HAP-1 (cell line): ENCODE data around the gene SLC25A2.
A peak's percentile ranks its signal among the peaks of the same experiment; 100 is the strongest.
"Not testable (repeated sequence)": the region's sequence is repeated elsewhere in the genome, so short reads cannot be mapped to it uniquely, and the experiment has no call there.

ENCODE experiments used
- DNase-seq, 2 experiments: peaks; one replicate each; pipeline ENCODE4 v3.0.0-alpha.2; 2016 to 2020; ENCODE audit warnings: low spot score in 2 of 2
- H3K27me3 ChIP-seq: fragments of 250-450 bp; sonication (Bioruptor Pico); 2 replicates; pipeline ENCODE4 v1.5.1; 2020; ENCODE audit warnings: low read depth, mild to moderate bottlenecking, moderate library complexity
- H3K36me3 ChIP-seq: fragments of 250-450 bp; sonication (Bioruptor Pico); replicated peaks from 2 replicates; pipeline ENCODE4 v1.5.1; 2020; ENCODE audit warnings: mild to moderate bottlenecking
- H3K4me1 ChIP-seq: fragments of 250-450 bp; sonication (Bioruptor Pico); 2 replicates; pipeline ENCODE4 v1.5.1; 2020; ENCODE audit warnings: mild to moderate bottlenecking
- H3K4me3 ChIP-seq: fragments of 250-450 bp; sonication (Bioruptor Pico); 2 replicates; pipeline ENCODE4 v1.5.1; 2020; ENCODE audit warnings: mild to moderate bottlenecking, moderate library complexity
- H3K9me3 ChIP-seq: fragments of 250-450 bp; sonication (Bioruptor Pico); 2 replicates; pipeline ENCODE4 v1.5.1; 2020; ENCODE audit warnings: mild to moderate bottlenecking, moderate library complexity
- in situ Hi-C: fragments of 300-500 bp; cut with MboI; formaldehyde crosslinking; loops from 3 replicates; pipeline ENCODE4 v1.14.3; 2020; ENCODE audit warnings: low sequenced_read_pairs, inconsistent platforms, mixed read lengths

Gene SLC25A2

DNA sequence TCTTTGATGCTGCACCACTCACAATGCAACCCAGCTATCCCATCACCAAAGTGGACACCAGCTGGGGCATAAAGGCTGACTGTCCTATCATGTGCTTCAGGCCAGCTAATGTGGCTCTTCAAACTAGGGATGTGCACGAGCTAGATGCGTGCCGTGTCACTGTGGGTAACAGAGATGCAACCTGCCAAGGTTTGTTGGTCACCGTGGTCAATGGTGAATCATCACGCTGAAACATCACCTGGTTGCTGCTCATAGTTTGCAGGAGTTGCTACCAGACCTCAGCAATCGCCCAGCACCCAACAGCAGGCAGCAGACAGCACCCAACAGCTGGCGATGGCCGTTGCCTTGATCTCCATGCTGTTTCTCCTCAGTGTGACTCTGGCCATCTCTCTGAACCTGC, 24.4 kb upstream of the SLC25A2 start:
- H3K9me3 ChIP-seq = no peaks in the 10 kb centered on the region
- no peaks in the 10 kb centered on the region for H3K27me3 ChIP-seq
- no peaks in the 10 kb centered on the region for H3K4me1 ChIP-seq
- DNase-seq = no peak
- no peaks in the 10 kb centered on the region for H3K36me3 ChIP-seq
- no peak overlapping the region for H3K4me3 ChIP-seq
- in situ Hi-C loops = no loop called here

DNA sequence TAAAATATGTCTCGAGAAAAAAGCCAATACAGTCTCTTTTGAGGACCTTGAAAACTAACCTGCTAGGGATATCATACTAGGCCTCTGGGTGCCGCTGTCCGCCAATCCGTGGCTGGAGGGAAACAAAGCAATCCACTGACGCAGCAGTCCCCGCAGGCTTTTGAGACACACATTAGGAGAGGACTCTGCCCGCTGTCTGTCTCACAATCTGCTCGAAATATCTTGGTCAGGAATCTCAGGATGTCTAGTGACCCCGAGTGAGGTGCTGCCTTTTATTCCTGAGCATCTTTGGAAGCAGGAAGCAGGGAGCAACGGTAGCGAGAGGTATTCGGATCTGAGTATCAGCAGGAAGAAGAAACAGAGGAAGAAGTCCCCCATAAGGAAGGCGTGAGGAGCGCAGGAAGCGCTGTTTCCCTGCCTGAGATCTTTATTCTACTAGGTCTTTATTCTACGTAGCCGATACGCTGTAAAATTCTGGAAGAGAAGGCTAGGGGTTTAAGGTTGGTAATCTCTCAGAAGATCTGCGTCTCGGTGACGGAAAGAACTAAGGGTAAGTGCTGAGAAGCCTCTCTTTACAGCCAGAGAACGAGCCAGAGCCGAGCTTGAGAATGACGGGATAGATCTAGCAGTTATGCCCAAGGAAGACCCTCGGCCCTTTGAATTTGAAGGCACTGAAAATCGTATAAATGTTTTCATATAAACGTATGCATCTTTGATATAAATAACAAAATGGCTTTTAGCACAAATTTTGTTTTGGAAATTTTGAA, 22.4 kb upstream of the SLC25A2 start:
- Histone ChIP-seq H3K9me3 (no peaks in the 10 kb centered on the region), H3K36me3 (no peaks in the 10 kb centered on the region), H3K4me1 (no peaks in the 10 kb centered on the region; the same call in 1 of the 2 replicates), H3K27me3 (no peaks in the 10 kb centered on the region), H3K4me3 (no peak overlapping the region)
- DNase-seq = no peak
- in situ Hi-C loops = no loop called here

DNA sequence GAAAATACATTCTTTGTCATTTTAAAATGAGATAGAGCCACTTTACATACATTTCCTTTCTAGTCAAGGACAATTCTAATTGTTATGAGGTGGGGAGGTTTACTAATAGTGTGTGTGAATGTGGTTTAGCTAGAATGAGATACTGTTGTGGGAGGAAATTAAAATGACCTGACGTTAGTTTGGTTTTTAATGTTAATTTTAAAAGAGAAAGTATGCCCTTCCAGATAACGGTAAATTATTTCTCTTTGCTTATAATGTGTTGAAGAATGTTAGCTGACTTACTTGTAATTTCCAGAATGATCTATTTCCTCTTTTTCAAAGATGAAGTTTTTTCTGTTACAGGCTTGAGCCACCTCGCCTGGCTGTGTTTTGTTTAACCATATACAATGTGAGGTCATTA, 18.4 kb upstream of the SLC25A2 start:
- peaks cover 9% of the 10 kb centered on the region for H3K36me3 ChIP-seq
- no peak overlapping the region for H3K4me3 ChIP-seq
- H3K27me3 ChIP-seq = no peaks in the 10 kb centered on the region
- DNase-seq = no peak
- H3K9me3 ChIP-seq = peaks cover 14% of the 10 kb centered on the region
- no peaks in the 10 kb centered on the region; the same call in 1 of the 2 replicates for H3K4me1 ChIP-seq
- in situ Hi-C loops = no loop called here

DNA sequence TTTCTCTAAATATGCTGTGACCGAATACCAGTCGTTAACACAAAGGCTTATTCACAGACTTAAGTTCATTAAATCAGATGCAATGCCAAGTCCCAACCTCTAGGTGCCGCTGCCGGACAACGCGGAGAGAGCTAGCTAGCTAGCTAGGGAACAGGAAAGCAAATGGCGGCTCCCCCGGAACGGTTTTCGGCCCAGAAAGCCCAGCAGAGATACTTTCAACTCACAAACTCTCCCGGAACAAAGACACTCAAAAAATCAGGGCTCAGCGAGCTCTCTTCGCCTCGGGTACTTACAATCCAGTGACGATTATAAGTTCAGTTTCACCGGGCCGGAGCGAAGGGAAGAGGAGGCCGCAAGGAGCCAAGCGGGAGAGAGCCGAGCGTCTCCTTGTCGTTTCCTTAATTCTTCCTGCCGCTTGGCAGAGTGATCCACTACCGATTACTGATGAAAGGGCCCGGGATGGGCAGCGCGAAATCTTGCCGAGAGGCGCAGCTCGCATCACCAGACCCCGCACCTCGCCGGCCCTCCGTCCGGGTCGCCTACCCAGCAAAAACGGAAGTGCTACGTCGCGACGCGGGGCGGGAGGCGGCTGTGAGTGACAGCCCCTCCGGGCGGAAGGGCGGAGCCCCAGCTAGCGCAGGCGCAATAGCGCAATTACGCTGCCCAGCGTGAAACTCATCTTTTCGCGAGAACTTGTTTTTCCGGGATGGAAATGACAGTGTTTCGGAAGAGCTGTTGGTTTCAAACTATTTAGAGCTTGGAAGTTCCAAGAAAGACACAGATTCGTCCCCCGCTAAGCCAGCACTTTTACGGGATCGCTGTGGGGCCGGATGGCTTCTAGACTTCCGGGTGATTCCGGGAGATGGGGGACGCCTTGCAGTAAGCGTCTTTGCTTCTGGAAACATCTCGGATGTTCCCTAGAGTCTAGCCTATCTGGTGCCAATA, 16.6 kb upstream of the SLC25A2 start, which contains the start of gene TAF7:
Gene TAF7, minus strand, starts transcription at position 560 of the 945 bp plus-strand sequence. CDS start 740 bp downstream, outside the sequence.
- Histone ChIP-seq H3K36me3 (peaks cover 9% of the 10 kb centered on the region), H3K4me1 (no peaks in the 10 kb centered on the region; the same call in 1 of the 2 replicates), H3K9me3 (peaks cover 14% of the 10 kb centered on the region), H3K27me3 (no peaks in the 10 kb centered on the region), H3K4me3 (peak within 1 kb of the TSS; percentile 90)
- in situ Hi-C loops = no loop called here
- DNase-seq = peak; percentile 82 to 92

DNA sequence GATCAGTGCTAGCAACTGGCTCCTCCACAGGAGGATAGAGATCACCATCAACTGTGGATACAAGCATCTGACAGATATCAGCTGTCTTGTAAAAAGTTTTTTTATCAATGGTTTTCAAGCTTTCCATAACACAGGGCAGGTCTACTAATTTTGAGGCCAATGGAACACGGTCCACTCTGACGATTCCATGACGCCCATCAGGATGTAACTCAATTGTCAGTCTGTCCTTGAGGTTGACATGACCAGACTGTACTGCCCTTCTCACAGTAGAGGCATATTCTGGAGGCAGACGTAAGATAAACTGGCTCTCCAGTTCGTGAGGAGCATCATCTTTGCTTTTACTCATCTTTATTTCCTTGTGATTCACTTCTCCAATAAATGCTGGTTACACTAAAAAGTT, 15.8 kb upstream of the SLC25A2 start:
- H3K4me1 ChIP-seq = no peaks in the 10 kb centered on the region; the same call in 1 of the 2 replicates
- DNase-seq = no peak
- H3K36me3 ChIP-seq = peaks cover 9% of the 10 kb centered on the region
- H3K27me3 ChIP-seq = no peaks in the 10 kb centered on the region
- H3K4me3 ChIP-seq = peak overlapping the region; percentile 90
- peaks cover 14% of the 10 kb centered on the region for H3K9me3 ChIP-seq
- in situ Hi-C loops = no loop called here

DNA sequence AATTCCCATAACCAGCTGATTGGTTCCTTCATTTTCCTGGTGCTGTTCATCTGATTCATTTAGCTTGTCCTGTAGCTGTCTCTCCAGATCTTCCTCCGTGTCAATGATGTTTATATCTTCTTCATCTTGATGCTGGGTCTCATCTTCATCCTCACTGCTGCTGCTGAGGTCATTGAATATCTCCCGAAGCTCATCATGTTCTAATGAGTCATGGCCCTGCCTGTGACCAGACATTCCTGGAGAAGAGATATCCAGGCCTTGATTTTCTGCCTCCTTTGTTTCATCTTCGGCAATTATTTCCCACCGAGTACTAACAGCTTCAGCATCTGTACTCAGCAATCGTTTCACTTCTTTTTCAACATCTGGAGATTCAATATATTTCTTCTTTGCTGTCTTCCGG, 15.4 kb upstream of the SLC25A2 start:
- H3K4me1 ChIP-seq = no peaks in the 10 kb centered on the region; the same call in 1 of the 2 replicates

DNA sequence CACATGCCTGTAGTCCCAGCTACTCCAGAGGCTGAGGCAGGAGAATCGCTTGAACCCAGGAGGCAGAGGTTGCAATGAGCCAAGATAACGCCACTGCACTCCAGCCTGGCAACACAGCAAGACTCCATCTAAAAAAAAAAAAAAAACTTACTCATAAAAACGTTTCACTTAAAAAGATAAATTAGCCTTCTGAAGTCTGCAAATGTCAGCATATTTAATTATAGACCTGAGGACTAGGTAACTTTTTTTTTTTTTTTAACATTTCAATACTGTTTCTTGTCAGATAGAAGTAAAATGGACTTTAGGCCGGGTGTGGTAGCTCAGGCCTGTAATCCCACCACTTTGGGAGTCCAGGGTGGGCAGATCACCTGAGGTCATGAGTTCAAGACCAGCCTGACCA, 13.1 kb upstream of the SLC25A2 start:
- in situ Hi-C loops, H3K4me3 ChIP-seq, H3K4me1 ChIP-seq, H3K36me3 ChIP-seq, H3K27me3 ChIP-seq, DNase-seq: not testable (repeated sequence)
- peaks cover 14% of the 10 kb centered on the region for H3K9me3 ChIP-seq

More for the DNA sequence above, 15.4 kb upstream of the SLC25A2 start:
- Histone ChIP-seq H3K36me3 (peaks cover 9% of the 10 kb centered on the region), H3K9me3 (peaks cover 14% of the 10 kb centered on the region), H3K4me3 (no peak overlapping the region), H3K27me3 (no peaks in the 10 kb centered on the region)
- DNase-seq = no peak
- in situ Hi-C loops = no loop called here

DNA sequence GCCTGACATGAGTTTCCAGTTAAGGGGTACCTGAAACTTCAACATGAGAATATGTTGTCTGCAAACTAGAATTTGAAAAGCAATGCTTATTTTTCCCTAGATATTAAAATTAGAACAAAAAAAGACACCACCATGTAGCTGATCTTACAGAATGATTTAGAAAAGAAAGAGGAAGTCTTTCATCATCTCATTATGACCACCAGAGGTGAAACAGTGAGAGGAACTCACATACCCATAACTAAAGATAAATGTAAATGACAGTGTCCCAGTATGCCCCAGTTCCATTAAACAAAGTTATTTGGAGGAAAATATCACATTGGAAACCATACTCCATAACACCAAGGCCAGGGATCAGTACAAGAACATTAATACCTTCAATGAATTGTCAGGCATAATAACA, 9.9 kb upstream of the SLC25A2 start:
- Histone ChIP-seq H3K4me3 (no peak overlapping the region), H3K36me3 (no peaks in the 10 kb centered on the region; the same call in 1 of the 2 replicates), H3K9me3 (peaks cover 3% of the 10 kb centered on the region), H3K27me3 (no peaks in the 10 kb centered on the region), H3K4me1 (no peaks in the 10 kb centered on the region)
- in situ Hi-C loops = no loop called here
- no peak for DNase-seq

DNA sequence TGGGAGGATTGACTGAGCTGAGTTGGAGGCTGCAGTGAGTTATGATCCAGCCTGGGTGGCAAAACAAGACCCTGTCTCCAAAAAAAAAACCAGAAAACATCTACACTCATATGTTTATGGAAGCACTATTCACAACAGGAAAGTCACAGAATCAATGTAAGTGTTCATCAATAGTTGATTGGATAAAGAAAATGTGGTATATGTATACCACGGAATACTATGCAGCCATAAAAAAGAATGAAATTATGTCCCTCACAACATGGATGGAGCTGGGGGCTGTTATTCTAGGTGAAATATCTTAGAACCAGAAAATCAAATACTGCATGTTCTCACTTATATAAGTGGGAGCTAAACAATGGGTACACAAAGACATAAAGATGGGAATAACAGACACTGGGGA, 2.8 kb upstream of the SLC25A2 start:
- no peak for DNase-seq
- in situ Hi-C loops = no loop called here
- no peak overlapping the region for H3K4me3 ChIP-seq
- no peaks in the 10 kb centered on the region for H3K9me3 ChIP-seq
- no peaks in the 10 kb centered on the region for H3K36me3 ChIP-seq
- H3K4me1 ChIP-seq = no peaks in the 10 kb centered on the region
- H3K27me3 ChIP-seq = no peaks in the 10 kb centered on the region

DNA sequence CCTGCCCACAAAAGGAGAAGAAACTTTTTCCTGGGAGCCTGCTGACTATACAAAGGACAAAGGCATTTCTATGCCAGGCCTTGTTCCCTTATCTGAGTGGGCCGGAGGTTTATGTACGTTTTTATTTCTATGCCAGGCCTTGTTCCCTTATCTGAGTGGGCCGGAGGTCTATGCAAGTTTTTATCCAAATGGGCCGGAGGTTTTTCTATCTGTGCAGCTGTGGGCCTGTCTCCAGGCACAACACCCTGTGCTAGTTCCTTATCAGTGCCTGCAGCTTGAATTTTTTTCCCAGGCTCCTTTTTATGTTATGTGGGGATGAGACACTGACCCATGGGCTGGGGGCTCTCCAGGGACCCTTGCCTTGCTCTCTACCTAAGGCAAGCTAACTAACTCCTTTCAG, 5.5 kb downstream of the SLC25A2 start:
- in situ Hi-C loops = no loop called here
- no peaks in the 10 kb centered on the region for H3K27me3 ChIP-seq
- no peak for DNase-seq
- H3K4me1 ChIP-seq = no peaks in the 10 kb centered on the region
- H3K9me3 ChIP-seq = no peaks in the 10 kb centered on the region
- no peak overlapping the region for H3K4me3 ChIP-seq
- no peaks in the 10 kb centered on the region for H3K36me3 ChIP-seq

DNA sequence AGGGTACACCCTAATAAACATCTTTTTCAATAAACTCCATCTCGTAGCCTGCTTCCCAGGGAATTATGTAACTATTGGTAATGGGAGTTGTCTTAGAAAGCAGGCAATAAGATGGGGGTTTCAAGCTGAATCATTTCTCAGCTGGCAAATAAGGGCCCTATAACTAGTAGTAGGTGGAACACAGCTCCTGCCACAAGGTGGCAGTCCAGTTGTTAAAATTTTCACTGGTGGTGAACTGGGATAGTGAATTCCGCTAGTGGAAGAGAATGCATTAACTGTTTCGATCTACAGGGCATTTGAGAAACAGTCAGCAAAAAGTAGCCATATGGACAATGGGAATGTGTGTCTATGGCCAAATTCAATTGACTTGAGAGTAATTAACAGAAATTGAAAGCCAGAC, 30.9 kb downstream of the SLC25A2 start:
- in situ Hi-C loops = no loop called here
- DNase-seq = peak in 1 of 2 experiments; percentile 12
- H3K36me3 ChIP-seq = no peaks in the 10 kb centered on the region

DNA sequence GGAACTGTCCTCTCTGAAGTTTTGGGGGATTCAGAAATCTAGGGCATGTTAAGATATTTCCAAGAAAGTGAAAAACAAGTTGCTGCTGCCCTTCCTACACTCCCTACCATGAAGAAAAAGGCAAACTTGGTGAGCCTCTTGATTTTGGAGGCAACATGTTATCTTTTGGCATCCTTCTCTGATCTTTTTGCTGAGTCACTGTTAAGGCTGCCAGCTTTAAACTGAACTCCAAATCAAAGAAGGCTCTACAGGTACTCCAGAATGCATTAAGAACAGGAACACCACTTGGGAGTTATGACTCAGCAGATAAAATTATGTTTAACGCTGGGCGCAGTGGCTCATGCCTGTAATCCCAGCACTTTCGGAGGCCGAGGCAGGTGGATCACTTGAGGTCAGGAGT, 34.7 kb downstream of the SLC25A2 start:
- H3K4me3 ChIP-seq = no peak overlapping the region
- H3K9me3 ChIP-seq = no peaks in the 10 kb centered on the region
- no peak for DNase-seq
- in situ Hi-C loops = no loop called here
- no peaks in the 10 kb centered on the region for H3K27me3 ChIP-seq
- H3K36me3 ChIP-seq = no peaks in the 10 kb centered on the region
- H3K4me1 ChIP-seq = no peaks in the 10 kb centered on the region

More for the DNA sequence above, 30.9 kb downstream of the SLC25A2 start:
- Histone ChIP-seq H3K4me3 (no peak overlapping the region), H3K27me3 (no peaks in the 10 kb centered on the region), H3K4me1 (no peaks in the 10 kb centered on the region), H3K9me3 (no peaks in the 10 kb centered on the region)

DNA sequence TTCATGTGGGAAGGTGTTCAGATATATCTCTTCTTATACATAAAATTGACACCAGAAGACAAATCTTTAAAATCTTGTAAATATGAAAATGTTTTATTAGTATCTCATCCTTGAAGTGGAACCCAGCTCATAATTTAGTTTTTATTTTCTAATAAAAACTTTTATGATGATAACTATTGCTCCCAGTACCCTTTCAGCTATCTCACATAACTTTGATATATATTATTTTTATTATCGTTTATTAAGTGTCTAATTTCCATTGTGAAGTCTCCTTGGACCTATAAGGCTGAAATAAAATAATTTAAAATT, 42.7 kb downstream of the SLC25A2 start:
- no peaks in the 10 kb centered on the region for H3K4me1 ChIP-seq
- no peak overlapping the region for H3K4me3 ChIP-seq
- in situ Hi-C loops = no loop called here
- peaks cover 17% of the 10 kb centered on the region for H3K9me3 ChIP-seq
- no peaks in the 10 kb centered on the region for H3K36me3 ChIP-seq
- no peaks in the 10 kb centered on the region for H3K27me3 ChIP-seq
- DNase-seq = no peak
